H9 (cell line): Measurements from ENCODE around the gene ITIH6. TPM values are rescaled to one million over a fixed set of nuclear protein-coding genes. Genes with fewer than 3 reads are reported as not detected.

ENCODE experiments used
- DNase-seq: peaks from one replicate; pipeline ENCODE4 v3.0.0-alpha.2; 2017
- H2AFZ ChIP-seq: one replicate; pipeline ENCODE4 v1.6.1; 2013; ENCODE audit warnings: mild to moderate bottlenecking, low read length, control low read depth, moderate library complexity
- H2AK5ac ChIP-seq: 2 replicates; pipeline ENCODE4 v1.6.1; 2013; ENCODE audit warnings: low read length, control low read depth, mixed read lengths; ENCODE audit not compliant: insufficient read length
- H2BK120ac ChIP-seq: one replicate; pipeline ENCODE4 v1.6.1; 2013; ENCODE audit warnings: low read depth, mild to moderate bottlenecking, low read length, control low read depth, inconsistent platforms; ENCODE audit not compliant: poor library complexity, severe bottlenecking
- H2BK12ac ChIP-seq: 2 replicates; pipeline ENCODE4 v1.6.1; 2013; ENCODE audit warnings: low read length, control low read depth, mixed read lengths, low read depth; ENCODE audit not compliant: insufficient read length
- H2BK15ac ChIP-seq: 2 replicates; pipeline ENCODE4 v1.6.1; 2013; ENCODE audit warnings: low read depth, low read length, control low read depth
- H2BK20ac ChIP-seq: one replicate; pipeline ENCODE4 v1.6.1; 2013; ENCODE audit warnings: low read depth, mild to moderate bottlenecking, low read length, control low read depth, inconsistent platforms; ENCODE audit not compliant: poor library complexity, severe bottlenecking
- H2BK5ac ChIP-seq: 2 replicates; pipeline ENCODE4 v1.6.1; 2013; ENCODE audit warnings: low read length, control low read depth, mixed read lengths; ENCODE audit not compliant: insufficient read length
- H3K14ac ChIP-seq: 2 replicates; pipeline ENCODE4 v1.6.1; 2013; ENCODE audit warnings: low read length, control low read depth; ENCODE audit not compliant: insufficient read depth
- H3K18ac ChIP-seq: 2 replicates; pipeline ENCODE4 v1.6.1; 2013; ENCODE audit warnings: low read depth, mild to moderate bottlenecking, mixed read lengths, low read length, control low read depth; ENCODE audit not compliant: insufficient read length
- H3K23ac ChIP-seq: 2 replicates; pipeline ENCODE4 v1.6.1; 2013; ENCODE audit warnings: low read length, control low read depth, mixed read lengths, low read depth; ENCODE audit not compliant: insufficient read length
- H3K23me2 ChIP-seq: 2 replicates; pipeline ENCODE4 v1.6.1; 2013; ENCODE audit warnings: low read depth, mild to moderate bottlenecking, mixed read lengths, low read length, control low read depth; ENCODE audit not compliant: insufficient read length, poor library complexity, severe bottlenecking
- H3K27ac ChIP-seq: 2 replicates; pipeline ENCODE4 v1.5.1; 2013; ENCODE audit warnings: low read length, control low read depth, mixed read lengths, low read depth; ENCODE audit not compliant: insufficient read length
- H3K27me3 ChIP-seq: 2 replicates; pipeline ENCODE4 v1.6.1; 2013; ENCODE audit warnings: low read length, control low read depth, inconsistent platforms; ENCODE audit not compliant: insufficient read depth
- H3K4ac ChIP-seq: 2 replicates; pipeline ENCODE4 v1.6.1; 2013; ENCODE audit warnings: low read depth, mild to moderate bottlenecking, control low read depth, inconsistent platforms, low read length, moderate library complexity
- H3K4me1 ChIP-seq: 2 replicates; pipeline ENCODE4 v1.6.1; 2013; ENCODE audit warnings: low read length, control low read depth, inconsistent platforms; ENCODE audit not compliant: insufficient read depth
- H3K4me2 ChIP-seq: 2 replicates; pipeline ENCODE4 v1.6.1; 2013; ENCODE audit warnings: low read length, control low read depth, mixed read lengths; ENCODE audit not compliant: insufficient read length, insufficient read depth
- H3K56ac ChIP-seq: 2 replicates; pipeline ENCODE4 v1.6.1; 2013; ENCODE audit warnings: low read depth, mild to moderate bottlenecking, mixed read lengths, low read length, control low read depth; ENCODE audit not compliant: insufficient read length
- H3K79me1 ChIP-seq: 2 replicates; pipeline ENCODE4 v1.6.1; 2013; ENCODE audit warnings: low read depth, mild to moderate bottlenecking, moderate library complexity, low read length, control low read depth, inconsistent platforms; ENCODE audit not compliant: insufficient read depth, poor library complexity, severe bottlenecking
- H3K79me2 ChIP-seq: 2 replicates; pipeline ENCODE4 v1.6.1; 2013; ENCODE audit warnings: low read length, control low read depth, inconsistent platforms; ENCODE audit not compliant: insufficient read depth
- H3K9ac ChIP-seq: 2 replicates; pipeline ENCODE4 v1.6.1; 2013; ENCODE audit warnings: low read length, control low read depth, mixed read lengths; ENCODE audit not compliant: insufficient read length; ENCODE audit errors: extremely low read depth
- H3K9me3 ChIP-seq: one replicate; pipeline ENCODE4 v1.6.1; 2013; ENCODE audit warnings: low read depth, low read length, inconsistent platforms; ENCODE audit not compliant: control insufficient read depth
- H3T11ph ChIP-seq: one replicate; pipeline ENCODE4 v1.6.1; 2013; ENCODE audit warnings: mild to moderate bottlenecking, low read length, control low read depth, inconsistent platforms
- H4K20me1 ChIP-seq: one replicate; pipeline ENCODE4 v1.6.1; 2013; ENCODE audit not compliant: control insufficient read depth, insufficient read length, insufficient read depth
- H4K5ac ChIP-seq: 2 replicates; pipeline ENCODE4 v1.6.1; 2013; ENCODE audit warnings: low read depth, mild to moderate bottlenecking, mixed read lengths, low read length, control low read depth; ENCODE audit not compliant: insufficient read length
- H4K8ac ChIP-seq: replicated peaks from 2 replicates; pipeline ENCODE4 v1.6.1; 2013; ENCODE audit warnings: low read length, control low read depth, mixed read lengths, low read depth; ENCODE audit not compliant: insufficient read length
- H4K91ac ChIP-seq: 2 replicates; pipeline ENCODE4 v1.6.1; 2013; ENCODE audit warnings: low read depth, mild to moderate bottlenecking, moderate library complexity, mixed read lengths, low read length, control low read depth; ENCODE audit not compliant: insufficient read length
- H3K27ac Mint-ChIP-seq, 3 experiments: 2 replicates in 2 of 3; 3 replicates in 1 of 3; pipeline ENCODE4 v1.8.0; 2020 to 2021; ENCODE audit warnings: mixed read lengths in 3 of 3, mild to moderate bottlenecking in 1 of 3, moderate library complexity in 1 of 3
- H3K27me3 Mint-ChIP-seq: 2 replicates; pipeline ENCODE4 v1.8.0; 2021; ENCODE audit warnings: low read depth, mild to moderate bottlenecking, moderate library complexity, mixed read lengths
- H3K36me3 Mint-ChIP-seq, 3 experiments: 2 replicates in 2 of 3; 3 replicates in 1 of 3; pipeline ENCODE4 v1.8.0; 2020 to 2021; ENCODE audit warnings: low read depth in 3 of 3, mixed read lengths in 3 of 3; ENCODE audit not compliant: insufficient read depth in 1 of 3
- H3K4me1 Mint-ChIP-seq, 2 experiments: 2 replicates each; pipeline ENCODE4 v1.8.0; 2020; ENCODE audit warnings: mixed read lengths in 2 of 2
- H3K4me3 Mint-ChIP-seq, 2 experiments: 2 replicates in 1 of 2; 3 replicates in 1 of 2; pipeline ENCODE4 v1.8.0; 2020 to 2021; ENCODE audit warnings: mild to moderate bottlenecking in 2 of 2, mixed read lengths in 2 of 2, moderate library complexity in 1 of 2
- H3K9me3 Mint-ChIP-seq, 2 experiments: 2 replicates in 1 of 2; 3 replicates in 1 of 2; pipeline ENCODE4 v1.8.0; 2020; ENCODE audit warnings: mild to moderate bottlenecking in 2 of 2, mixed read lengths in 2 of 2, moderate library complexity in 1 of 2
- WGBS: extraction: QIAGEN DNeasy Blood & Tissue Kit; methylation state at CpG from one replicate; pipeline ENCODE4 v1.1.7; 2013; ENCODE audit warnings: missing lambda C conversion rate, low lambda C conversion rate, mixed read lengths; ENCODE audit not compliant: insufficient read length; ENCODE audit errors: extremely low coverage; 5-methylcytosine and 5-hydroxymethylcytosine counted together
- total RNA-seq: library from RNA; stranded (reverse); gene quantifications from 2 replicates; pipeline ENCODE4 v1.2.1, GENCODE V29; 2021
- TF ChIP-seq, protein P1 (sequence below): fragments of 200-600 bp; sonication (generic); conservative IDR thresholded peaks from 3 replicates; pipeline ENCODE4 v1.8.0; 2021; ENCODE audit warnings: antibody characterized with exemption, mild to moderate bottlenecking

Gene ITIH6
- total RNA-seq, 1 experiment from 2014 or later, result not detected

DNA sequence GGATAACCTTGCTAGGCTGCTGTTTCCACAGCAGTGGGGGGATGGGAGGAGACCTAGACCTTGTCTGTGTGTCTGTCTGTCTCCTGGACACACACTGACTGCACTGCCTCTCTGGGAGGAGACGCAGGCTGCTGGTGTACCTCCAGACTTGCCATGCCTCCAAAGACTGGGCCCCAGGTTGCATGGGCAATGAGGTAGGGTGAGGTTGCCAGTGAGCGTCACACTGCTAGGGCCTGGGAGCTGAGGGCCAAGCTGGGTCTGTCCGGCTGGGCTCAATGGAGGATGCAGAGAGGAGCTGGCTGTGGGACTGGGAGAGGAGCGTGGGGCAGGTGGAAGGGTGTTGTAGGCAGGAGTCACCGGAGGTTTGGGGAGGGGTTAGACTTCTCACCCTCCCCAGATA, 26.1 kb upstream of the ITIH6 start:
- H2BK15ac ChIP-seq, result no peak overlapping the region
- H2BK120ac ChIP-seq, result no peak overlapping the region
- no peak overlapping the region for H3K4ac ChIP-seq
- H4K8ac ChIP-seq, result no peak overlapping the region
- H3K9me3 ChIP-seq, result peaks cover 37% of the 10 kb centered on the region
- H2AFZ ChIP-seq, result no peak overlapping the region
- H3K56ac ChIP-seq, result no peak overlapping the region
- H3K9ac ChIP-seq, result no peak overlapping the region
- no peaks in the 10 kb centered on the region for H4K20me1 ChIP-seq
- WGBS, result no CpG with 5 or more reads among the region's 5 CpGs
- H3T11ph ChIP-seq, result no peak overlapping the region
- H3K27me3 ChIP-seq, result no peaks in the 10 kb centered on the region
- H3K4me2 ChIP-seq, result no peak overlapping the region
- no peak overlapping the region for H3K23ac ChIP-seq
- peaks cover 5% of the 10 kb centered on the region for H3K27me3 Mint-ChIP-seq
- H3K79me1 ChIP-seq, result no peaks in the 10 kb centered on the region
- H2BK20ac ChIP-seq, result no peak overlapping the region
- H3K18ac ChIP-seq, result no peak overlapping the region
- H3K79me2 ChIP-seq, result no peaks in the 10 kb centered on the region
- H4K91ac ChIP-seq, result no peak overlapping the region
- H3K23me2 ChIP-seq, result no peaks in the 10 kb centered on the region
- peak overlapping the region in 1 of 3 experiments; percentile 67; a peak in 1 of 7 replicates for H3K27ac Mint-ChIP-seq
- H2BK5ac ChIP-seq, result no peak overlapping the region
- H3K9me3 Mint-ChIP-seq, result peaks cover 57 to 65% of the 10 kb centered on the region in 2 experiments
- DNase-seq, result no peak
- TF ChIP-seq, protein P1, sequence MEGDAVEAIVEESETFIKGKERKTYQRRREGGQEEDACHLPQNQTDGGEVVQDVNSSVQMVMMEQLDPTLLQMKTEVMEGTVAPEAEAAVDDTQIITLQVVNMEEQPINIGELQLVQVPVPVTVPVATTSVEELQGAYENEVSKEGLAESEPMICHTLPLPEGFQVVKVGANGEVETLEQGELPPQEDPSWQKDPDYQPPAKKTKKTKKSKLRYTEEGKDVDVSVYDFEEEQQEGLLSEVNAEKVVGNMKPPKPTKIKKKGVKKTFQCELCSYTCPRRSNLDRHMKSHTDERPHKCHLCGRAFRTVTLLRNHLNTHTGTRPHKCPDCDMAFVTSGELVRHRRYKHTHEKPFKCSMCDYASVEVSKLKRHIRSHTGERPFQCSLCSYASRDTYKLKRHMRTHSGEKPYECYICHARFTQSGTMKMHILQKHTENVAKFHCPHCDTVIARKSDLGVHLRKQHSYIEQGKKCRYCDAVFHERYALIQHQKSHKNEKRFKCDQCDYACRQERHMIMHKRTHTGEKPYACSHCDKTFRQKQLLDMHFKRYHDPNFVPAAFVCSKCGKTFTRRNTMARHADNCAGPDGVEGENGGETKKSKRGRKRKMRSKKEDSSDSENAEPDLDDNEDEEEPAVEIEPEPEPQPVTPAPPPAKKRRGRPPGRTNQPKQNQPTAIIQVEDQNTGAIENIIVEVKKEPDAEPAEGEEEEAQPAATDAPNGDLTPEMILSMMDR, result no peak
- H3K36me3 Mint-ChIP-seq, result peaks cover 0 to 8% (median 0%) of the 10 kb centered on the region in 3 experiments; a peak in 3 of 7 replicates
- H3K27ac ChIP-seq, result no peak overlapping the region
- H3K4me1 Mint-ChIP-seq, result peaks cover 0 to 6% of the 10 kb centered on the region in 2 experiments; a peak in 1 of 4 replicates
- no peak overlapping the region for H4K5ac ChIP-seq
- no peak overlapping the region for H3K4me3 Mint-ChIP-seq
- H3K4me1 ChIP-seq, result no peaks in the 10 kb centered on the region
- no peak overlapping the region for H3K14ac ChIP-seq
- H2AK5ac ChIP-seq, result no peak overlapping the region
- no peak overlapping the region for H2BK12ac ChIP-seq
